Measurements from ENCODE around the gene EP300. TPM values are rescaled to one million over a fixed set of nuclear protein-coding genes. Genes with fewer than 3 reads are reported as not detected.

Gene EP300
- total and polyA plus RNA-seq, 4 donors: 14.9 to 177 (median 44.4) TPM

DNA sequence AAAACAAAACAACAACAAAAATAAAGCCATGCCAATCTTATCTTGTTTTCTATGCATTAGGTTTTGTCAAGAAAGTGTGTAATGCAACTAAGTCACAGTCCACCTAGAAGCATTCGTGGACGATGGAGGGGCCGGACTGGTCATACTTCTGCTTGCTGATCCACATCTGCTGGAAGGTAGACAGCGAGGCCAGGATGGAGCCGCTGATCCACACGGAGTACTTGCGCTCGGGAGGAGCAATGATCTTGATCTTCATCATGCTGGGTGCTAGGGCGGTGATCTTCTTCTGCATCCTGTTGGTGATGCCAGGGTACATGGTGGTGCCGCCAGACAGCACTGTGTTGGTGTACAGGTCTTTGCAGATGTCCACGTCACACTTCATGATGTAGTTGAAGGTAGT lies 18.3 kb upstream of the EP300 start:
- TF ChIP-seq, protein P1, sequence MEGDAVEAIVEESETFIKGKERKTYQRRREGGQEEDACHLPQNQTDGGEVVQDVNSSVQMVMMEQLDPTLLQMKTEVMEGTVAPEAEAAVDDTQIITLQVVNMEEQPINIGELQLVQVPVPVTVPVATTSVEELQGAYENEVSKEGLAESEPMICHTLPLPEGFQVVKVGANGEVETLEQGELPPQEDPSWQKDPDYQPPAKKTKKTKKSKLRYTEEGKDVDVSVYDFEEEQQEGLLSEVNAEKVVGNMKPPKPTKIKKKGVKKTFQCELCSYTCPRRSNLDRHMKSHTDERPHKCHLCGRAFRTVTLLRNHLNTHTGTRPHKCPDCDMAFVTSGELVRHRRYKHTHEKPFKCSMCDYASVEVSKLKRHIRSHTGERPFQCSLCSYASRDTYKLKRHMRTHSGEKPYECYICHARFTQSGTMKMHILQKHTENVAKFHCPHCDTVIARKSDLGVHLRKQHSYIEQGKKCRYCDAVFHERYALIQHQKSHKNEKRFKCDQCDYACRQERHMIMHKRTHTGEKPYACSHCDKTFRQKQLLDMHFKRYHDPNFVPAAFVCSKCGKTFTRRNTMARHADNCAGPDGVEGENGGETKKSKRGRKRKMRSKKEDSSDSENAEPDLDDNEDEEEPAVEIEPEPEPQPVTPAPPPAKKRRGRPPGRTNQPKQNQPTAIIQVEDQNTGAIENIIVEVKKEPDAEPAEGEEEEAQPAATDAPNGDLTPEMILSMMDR (IDR thresholded peaks at IDR 0.05; ENCODE audit: control extremely low read depth, extremely low read depth): no peak
- Histone ChIP-seq H3K27me3 (ENCODE audit: control insufficient read depth in 3 of 3, insufficient read depth in 3 of 3, low read length in 2 of 3) (no peaks in the 10 kb centered on the region), H3K36me3 (ENCODE audit: control insufficient read depth in 4 of 4, insufficient read depth in 4 of 4, low read length in 4 of 4) (no peaks in the 10 kb centered on the region), H3K9me3 (ENCODE audit: control insufficient read depth in 4 of 4, insufficient read depth in 3 of 4, low read length in 3 of 4) (no peaks in the 10 kb centered on the region), H3K9ac (ENCODE audit: insufficient read depth in 1 of 2, low read length in 2 of 2) (no peak overlapping the region), H3K27ac (ENCODE audit: low read depth in 1 of 2, low read length in 1 of 2) (no peak overlapping the region), H3K4me1 (ENCODE audit: control insufficient read depth in 5 of 5, insufficient read depth in 5 of 5, low read length in 5 of 5) (no peaks in the 10 kb centered on the region), H3K4me3 (no peak overlapping the region)
- 98 to 100% methylated on average over 11 of the region's 11 CpGs for WGBS, 2 donors
- DNase-seq: no peak
- no peak for ATAC-seq (ENCODE audit: insufficient read depth, low FRiP score)

DNA sequence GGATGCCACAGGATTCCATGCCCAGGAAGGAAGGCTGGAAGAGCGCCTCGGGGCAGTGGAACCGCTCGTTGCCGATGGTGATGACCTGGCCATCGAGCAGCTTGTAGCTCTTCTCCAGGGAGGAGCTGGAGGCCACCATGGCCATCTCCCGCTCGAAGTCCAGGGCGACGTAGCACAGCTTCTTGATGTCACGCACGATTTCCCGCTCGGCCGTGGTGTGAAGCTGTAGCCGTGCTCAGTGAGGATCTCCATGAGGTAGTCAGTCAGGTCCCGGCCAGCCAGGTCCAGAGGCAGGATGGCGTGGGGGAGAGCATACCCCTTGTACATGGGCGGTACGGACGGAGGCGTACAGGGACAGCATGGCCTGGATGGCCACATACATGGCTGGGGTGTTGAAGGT lies 17.9 kb upstream of the EP300 start:
- no peak overlapping the region for H3K4me3 ChIP-seq
- TF ChIP-seq, protein P1 (IDR thresholded peaks at IDR 0.05; ENCODE audit: control extremely low read depth, extremely low read depth): no peak
- no peaks in the 10 kb centered on the region for H3K36me3 ChIP-seq (ENCODE audit: control insufficient read depth in 4 of 4, insufficient read depth in 4 of 4, low read length in 4 of 4)
- DNase-seq: no peak
- no peak for ATAC-seq (ENCODE audit: insufficient read depth, low FRiP score)
- no peaks in the 10 kb centered on the region for H3K27me3 ChIP-seq (ENCODE audit: control insufficient read depth in 3 of 3, insufficient read depth in 3 of 3, low read length in 2 of 3)
- no peak overlapping the region for H3K27ac ChIP-seq (ENCODE audit: low read depth in 1 of 2, low read length in 1 of 2)
- H3K4me1 ChIP-seq (ENCODE audit: control insufficient read depth in 5 of 5, insufficient read depth in 5 of 5, low read length in 5 of 5): no peaks in the 10 kb centered on the region
- H3K9me3 ChIP-seq (ENCODE audit: control insufficient read depth in 4 of 4, insufficient read depth in 3 of 4, low read length in 3 of 4): no peaks in the 10 kb centered on the region
- H3K9ac ChIP-seq (ENCODE audit: insufficient read depth in 1 of 2, low read length in 2 of 2): no peak overlapping the region
- 96 to 98% methylated on average over 22 of the region's 22 CpGs for WGBS, 2 donors

DNA sequence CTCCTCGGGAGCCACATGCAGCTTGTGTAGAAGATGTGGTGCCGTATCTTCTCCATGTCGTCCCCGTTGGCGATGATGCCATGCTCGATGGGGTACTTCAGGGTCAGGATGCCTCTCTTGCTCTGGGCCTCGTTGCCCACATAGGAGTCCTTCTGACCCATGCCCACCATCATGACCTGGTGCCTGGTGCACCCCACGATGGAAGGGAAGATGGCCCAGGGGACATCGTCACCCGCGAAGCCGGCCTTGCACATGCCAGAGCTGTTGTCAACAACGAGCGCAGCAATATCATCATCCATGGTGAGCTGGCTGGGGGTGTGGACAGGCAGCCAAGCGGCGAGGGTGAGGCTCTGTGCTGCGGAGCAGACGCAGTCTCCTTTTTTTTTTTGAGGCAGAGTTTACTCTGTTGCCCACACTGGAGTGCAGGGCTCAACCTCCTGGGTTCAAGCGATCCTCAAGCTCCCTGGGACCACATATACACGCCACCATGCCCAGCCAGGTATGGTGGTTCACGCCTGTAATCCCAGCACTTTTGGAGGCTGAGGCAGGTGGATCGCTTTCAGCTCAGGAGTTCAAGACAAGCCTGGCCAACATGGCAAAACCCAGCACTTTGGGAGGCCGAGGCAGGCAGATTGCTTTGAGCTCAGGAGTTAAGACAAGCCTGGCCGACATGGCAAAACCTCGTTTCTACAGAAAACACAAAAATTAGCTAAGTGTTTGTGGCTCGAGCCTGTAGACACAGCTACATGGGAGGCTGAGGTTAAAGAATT lies 17.3 kb upstream of the EP300 start:
- TF ChIP-seq, protein P1 (IDR thresholded peaks at IDR 0.05; ENCODE audit: control extremely low read depth, extremely low read depth): no peak
- no peak for DNase-seq

DNA sequence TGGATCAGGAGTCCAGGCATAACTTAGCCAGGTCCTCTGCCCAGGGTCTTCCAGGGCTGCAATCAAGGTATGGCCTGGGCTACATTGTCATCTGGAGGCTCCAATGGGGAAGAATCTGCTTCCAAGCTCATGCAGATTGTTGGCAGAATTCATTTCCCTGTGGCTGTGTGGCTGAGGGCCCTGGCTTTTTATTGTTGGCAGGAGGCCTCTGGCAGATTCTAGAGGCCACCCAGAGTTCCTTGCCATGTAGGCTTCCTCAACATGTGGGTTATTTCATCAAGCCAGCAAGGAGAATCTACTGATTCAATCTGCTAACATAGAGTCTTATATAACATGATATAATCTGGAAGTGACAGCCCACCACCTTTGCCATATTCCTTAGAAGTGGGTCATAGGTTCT lies 16.4 kb upstream of the EP300 start:
- H3K4me1 ChIP-seq (ENCODE audit: control insufficient read depth in 5 of 5, insufficient read depth in 5 of 5, low read length in 5 of 5): no peaks in the 10 kb centered on the region
- no peak overlapping the region for H3K9ac ChIP-seq (ENCODE audit: insufficient read depth in 1 of 2, low read length in 2 of 2)
- no peak for DNase-seq
- no peak overlapping the region for H3K27ac ChIP-seq (ENCODE audit: low read depth in 1 of 2, low read length in 1 of 2)
- TF ChIP-seq, protein P1 (IDR thresholded peaks at IDR 0.05; ENCODE audit: control extremely low read depth, extremely low read depth): no peak
- no peaks in the 10 kb centered on the region for H3K9me3 ChIP-seq (ENCODE audit: control insufficient read depth in 4 of 4, insufficient read depth in 3 of 4, low read length in 3 of 4)
- H3K27me3 ChIP-seq (ENCODE audit: control insufficient read depth in 3 of 3, insufficient read depth in 3 of 3, low read length in 2 of 3): no peaks in the 10 kb centered on the region
- no peak for ATAC-seq (ENCODE audit: insufficient read depth, low FRiP score)
- no peak overlapping the region for H3K4me3 ChIP-seq
- no peaks in the 10 kb centered on the region for H3K36me3 ChIP-seq (ENCODE audit: control insufficient read depth in 4 of 4, insufficient read depth in 4 of 4, low read length in 4 of 4)

More for the DNA sequence above, 17.3 kb upstream of the EP300 start:
- Histone ChIP-seq H3K4me3 (no peak overlapping the region), H3K4me1 (ENCODE audit: control insufficient read depth in 5 of 5, insufficient read depth in 5 of 5, low read length in 5 of 5) (no peaks in the 10 kb centered on the region), H3K27me3 (ENCODE audit: control insufficient read depth in 3 of 3, insufficient read depth in 3 of 3, low read length in 2 of 3) (no peaks in the 10 kb centered on the region), H3K9me3 (ENCODE audit: control insufficient read depth in 4 of 4, insufficient read depth in 3 of 4, low read length in 3 of 4) (no peaks in the 10 kb centered on the region), H3K27ac (ENCODE audit: low read depth in 1 of 2, low read length in 1 of 2) (no peak overlapping the region), H3K9ac (ENCODE audit: insufficient read depth in 1 of 2, low read length in 2 of 2) (no peak overlapping the region), H3K36me3 (ENCODE audit: control insufficient read depth in 4 of 4, insufficient read depth in 4 of 4, low read length in 4 of 4) (no peaks in the 10 kb centered on the region)
- 93 to 97% methylated on average over 26 of the region's 26 CpGs for WGBS, 2 donors
- ATAC-seq (ENCODE audit: insufficient read depth, low FRiP score): no peak
